Putamen (tissue), 1 donor: ENCODE results near the gene ZNRF3.
A peak's percentile ranks its signal among the peaks of the same experiment; 100 is the strongest.
"Not testable (repeated sequence)": the region's sequence is repeated elsewhere in the genome, so short reads cannot be mapped to it uniquely, and the experiment has no call there.

Source experiments
- DNase-seq: peaks from one replicate; pipeline ENCODE4 v3.0.0-alpha.2; 2016; ENCODE audit warnings: low spot score

Gene ZNRF3

GRCh38 chr22:28907311-28908008 is 24.1 kb downstream of the ZNRF3 start:
- DNase-seq = no peak

DNA sequence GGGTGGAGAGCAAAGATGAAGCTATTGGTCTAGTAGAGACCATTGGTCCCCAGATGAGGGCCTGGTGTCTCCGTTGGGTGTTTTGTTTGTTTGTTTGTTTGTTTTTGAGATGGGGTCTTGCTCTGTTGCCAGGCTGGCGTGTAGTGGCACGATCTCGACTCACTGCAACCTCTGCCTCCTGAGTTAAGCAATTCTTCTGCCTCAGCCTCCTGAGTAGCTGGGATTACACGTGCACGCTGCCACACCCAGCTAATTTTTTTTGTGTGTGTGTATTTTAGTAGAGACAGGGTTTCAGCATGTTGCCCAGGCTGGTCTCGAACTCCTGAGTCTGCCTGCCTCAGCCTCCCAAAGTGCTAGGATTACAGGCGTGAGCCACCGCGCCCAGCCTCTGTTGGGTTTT is 25.4 kb downstream of the ZNRF3 start:
- DNase-seq = not testable (repeated sequence)

DNA sequence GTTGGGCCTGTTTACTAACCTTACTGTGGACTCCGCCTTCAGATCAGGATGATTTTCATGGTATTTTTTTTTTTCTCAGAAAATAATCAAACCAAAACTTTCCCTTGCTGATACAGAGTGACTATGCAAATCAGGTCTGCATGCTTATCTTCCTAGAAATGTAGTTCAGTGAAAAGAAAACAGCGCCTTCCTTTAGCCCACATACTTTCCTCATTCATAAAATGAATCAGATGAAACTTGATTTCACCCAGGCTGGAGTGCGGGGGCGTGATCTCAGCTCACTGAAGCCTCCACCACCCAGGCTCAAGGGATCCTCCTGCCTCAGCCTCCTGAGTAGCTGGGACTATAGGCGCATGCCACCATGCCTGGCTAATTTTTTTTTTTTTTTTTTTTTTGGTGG is 26.0 kb downstream of the ZNRF3 start:
- no peak for DNase-seq

- no peak for DNase-seq
These were observed 27.4 kb downstream of the ZNRF3 start for GRCh38 chr22:28910569-28911303.

GRCh38 chr22:28911304-28911690 is 27.9 kb downstream of the ZNRF3 start:
- DNase-seq = no peak

- DNase-seq = no peak
These were observed 28.7 kb downstream of the ZNRF3 start for GRCh38 chr22:28911777-28912669.

DNA sequence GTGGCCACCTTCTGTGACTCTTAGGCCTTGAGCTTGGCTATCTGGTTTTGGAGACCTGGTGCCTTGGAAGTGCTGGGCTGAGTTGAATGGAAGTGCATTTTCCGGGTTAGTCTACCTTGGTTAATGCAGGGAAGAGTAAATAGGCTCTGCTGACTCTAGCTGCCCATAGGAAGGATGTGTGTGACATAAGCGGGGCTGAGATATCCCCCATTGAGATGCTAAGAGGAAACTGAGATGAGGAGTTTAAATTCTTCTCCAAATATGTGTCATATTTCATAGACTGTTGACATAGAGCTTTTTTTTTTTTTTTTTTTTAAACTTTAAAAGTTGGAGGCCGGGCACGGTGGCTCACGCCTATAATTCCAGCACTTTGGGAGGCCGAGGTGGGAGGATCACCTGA is 30.8 kb downstream of the ZNRF3 start:
- no peak for DNase-seq

DNA sequence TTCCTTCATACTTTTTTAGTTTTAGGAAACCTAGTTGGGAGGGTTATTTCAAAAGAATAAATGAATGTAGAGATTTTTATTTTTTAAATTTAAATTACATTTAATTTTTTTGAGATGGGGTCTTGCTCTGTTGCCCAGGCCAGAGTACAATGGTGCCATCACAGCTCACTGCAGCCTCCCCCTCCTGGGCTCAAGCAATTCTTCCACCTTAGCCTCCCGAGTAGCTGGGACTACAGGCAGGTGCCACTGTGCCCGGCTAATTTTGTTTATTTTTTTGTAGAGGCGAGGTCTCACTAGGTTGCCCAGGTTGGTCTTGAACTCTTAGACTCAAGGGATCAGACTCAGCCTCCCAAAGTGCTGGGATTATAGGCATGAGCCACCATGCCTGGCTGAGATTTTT is 32.6 kb downstream of the ZNRF3 start:
- no peak for DNase-seq

DNA sequence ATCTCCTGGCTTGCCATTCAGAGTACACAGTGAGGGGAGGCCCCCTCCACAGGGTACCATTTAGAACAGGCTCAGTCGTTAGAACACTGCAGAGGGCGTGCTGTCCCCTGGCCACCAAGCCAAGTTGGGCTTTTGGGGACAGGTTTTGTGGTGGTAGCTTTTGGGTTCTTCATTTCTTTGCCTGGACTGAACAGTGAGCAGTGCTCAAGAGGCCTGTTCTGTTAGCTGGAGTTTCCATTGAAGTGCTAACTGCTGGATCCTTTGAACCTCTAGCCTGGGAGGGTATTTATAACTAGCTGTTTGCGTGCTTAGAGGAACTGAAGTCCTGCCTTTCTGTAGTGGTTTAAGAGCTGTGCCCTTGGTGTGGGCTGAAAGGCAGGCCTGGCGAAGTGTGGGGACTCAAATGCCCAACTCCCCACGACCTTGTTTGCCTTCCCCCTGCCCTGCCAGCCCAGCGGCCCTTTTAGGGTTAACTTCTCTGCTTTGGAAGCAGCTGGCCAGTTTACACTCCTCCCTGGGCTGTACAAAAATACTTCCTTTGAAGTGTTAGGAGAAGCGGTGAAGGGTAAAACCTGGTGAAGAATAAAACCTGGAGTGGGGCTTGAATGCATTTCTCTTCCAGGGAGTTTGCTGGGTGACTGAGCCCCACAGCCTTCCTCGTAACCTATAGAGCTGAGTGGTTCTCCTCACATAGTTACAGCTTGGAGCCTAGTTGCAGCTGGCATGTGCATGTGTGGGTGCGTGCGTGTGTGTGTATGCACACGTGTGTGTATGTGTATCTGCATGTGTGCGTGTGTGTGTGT is 34.6 kb downstream of the ZNRF3 start:
- DNase-seq = no peak

DNA sequence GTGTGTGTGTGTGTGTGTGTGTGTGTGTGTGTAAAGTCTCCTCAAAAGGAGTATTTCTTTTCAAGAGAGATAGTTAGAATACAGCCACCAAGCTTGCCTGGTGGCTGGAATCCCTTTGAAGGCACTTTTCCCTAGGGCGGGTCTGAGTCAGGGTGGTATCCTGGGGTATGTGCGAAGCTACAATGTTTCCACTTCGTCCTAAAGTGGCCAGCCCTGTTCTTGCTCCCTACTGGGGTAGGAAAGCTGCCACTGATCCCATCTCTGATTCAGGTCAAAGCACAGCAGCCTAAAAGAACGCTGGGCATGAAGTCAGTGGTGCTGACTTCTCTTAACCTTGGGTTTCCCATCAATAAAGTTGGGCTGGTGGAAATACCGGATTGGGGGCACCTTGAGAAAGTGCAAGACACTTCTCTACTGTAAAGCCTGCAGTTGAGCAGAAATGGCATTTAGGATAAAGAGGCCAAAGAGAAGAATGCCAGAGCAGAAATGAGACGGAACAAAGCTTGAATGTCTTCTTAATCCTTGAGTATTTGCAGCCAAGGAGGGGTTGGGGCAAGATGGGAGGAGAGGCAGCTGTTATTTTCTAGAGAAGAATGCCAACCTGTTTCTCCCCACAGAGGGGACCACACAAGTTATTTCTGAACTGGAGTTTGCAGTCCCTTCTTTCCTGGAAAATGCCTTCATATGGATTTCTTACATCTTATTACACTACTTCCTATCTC is 35.3 kb downstream of the ZNRF3 start:
- no peak for DNase-seq

GRCh38 chr22:28920757-28921584 is 37.6 kb downstream of the ZNRF3 start:
- no peak for DNase-seq

DNA sequence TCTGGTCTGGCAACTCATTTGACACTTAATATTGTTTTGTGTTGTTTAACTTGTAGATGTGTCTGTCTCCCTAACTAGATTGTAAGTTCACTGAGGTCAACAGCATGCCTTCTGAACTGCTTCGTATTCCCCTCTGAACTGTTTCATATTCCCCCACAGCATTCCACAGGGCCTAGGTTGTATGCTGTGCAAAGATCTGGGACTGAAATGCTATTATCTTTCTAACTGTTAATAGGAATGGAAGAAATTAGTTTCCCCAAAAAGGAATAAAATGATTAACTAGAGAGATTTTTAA is 38.2 kb downstream of the ZNRF3 start:
- no peak for DNase-seq

DNA sequence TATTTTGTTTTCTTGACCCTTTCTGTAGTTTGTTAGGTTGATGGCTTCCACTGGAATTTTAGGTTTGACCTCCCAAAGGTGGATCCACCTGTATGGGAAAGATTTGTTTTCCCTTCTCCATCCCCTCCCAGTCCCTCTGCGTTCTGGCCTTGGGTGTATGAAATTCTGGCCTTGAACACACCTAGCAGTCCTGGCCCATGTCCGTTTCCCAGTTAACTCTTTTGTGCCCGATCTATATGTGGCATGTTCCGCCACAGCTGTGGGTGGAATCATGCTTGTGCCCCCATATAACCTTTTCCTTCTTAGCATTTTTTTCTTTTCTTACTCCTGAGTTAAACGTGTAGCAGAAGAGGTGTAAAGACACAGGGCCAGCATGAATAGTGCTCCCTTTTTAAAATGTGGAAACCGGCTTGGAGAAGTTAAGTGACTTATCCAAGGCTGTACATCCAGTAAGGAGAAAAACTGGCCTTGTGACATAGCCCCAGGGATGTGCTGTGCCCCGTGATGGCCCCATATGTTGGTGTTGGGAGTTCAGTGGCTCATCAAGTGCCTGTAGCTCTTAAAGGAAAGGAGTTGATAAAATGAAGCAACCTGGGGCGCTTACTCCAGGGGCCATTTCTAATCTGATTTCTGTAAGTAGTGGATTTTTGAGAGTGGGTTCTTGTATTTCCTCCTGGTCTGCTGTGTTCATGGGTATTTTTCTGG is 39.3 kb downstream of the ZNRF3 start:
- no peak for DNase-seq

GRCh38 chr22:28923826-28924732 is 40.7 kb downstream of the ZNRF3 start:
- DNase-seq = peak; percentile 47

DNA sequence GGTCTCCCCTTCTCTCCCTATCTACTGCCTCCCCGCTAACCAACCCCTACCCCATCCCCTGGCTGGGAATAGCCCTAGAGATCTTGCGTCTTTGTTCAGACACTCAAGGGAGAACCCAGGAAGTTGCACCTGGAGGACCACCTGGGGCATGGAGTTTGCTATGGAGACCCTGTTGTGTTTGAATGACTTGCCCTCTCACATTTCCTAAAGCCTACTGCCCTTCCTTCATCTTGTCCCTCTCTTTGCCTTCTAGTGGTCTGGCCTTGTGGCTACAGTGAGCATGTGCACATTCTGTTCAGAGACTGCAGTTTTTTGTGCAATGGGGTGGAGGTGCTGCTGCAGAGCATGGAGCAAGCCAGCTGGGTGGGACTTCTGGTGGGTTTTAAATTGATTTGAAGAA is 42.5 kb downstream of the ZNRF3 start:
- no peak for DNase-seq

GRCh38 chr22:28927630-28928029 is 44.3 kb downstream of the ZNRF3 start:
- DNase-seq = no peak

GRCh38 chr22:28929197-28929596 is 45.8 kb downstream of the ZNRF3 start:
- DNase-seq = no peak

- DNase-seq = no peak
These were observed 47.1 kb downstream of the ZNRF3 start for GRCh38 chr22:28930357-28931007.
